HG03095 (cell line): ENCODE measurements around the gene DNER.

Experiments used
- ATAC-seq: cut with Tn5 transposase; IDR thresholded peaks from one replicate; pipeline ENCODE4 v1.9.1; 2021; ENCODE audit warnings: moderate library complexity; ENCODE audit not compliant: unreplicated experiment

Gene DNER

GRCh38 chr2:229572507-229573271 lies 141.7 kb downstream of the DNER start:
- ATAC-seq = no peak

- ATAC-seq = no peak
These were observed 143.1 kb downstream of the DNER start for GRCh38 chr2:229571243-229571642.

GRCh38 chr2:229566370-229566769 lies 148.0 kb downstream of the DNER start:
- ATAC-seq = no peak

- ATAC-seq = no peak
These were observed 150.0 kb downstream of the DNER start for GRCh38 chr2:229564300-229564907.

- no peak for ATAC-seq
These were observed 151.0 kb downstream of the DNER start for GRCh38 chr2:229563388-229563787.

- ATAC-seq = no peak
These were observed 151.8 kb downstream of the DNER start for GRCh38 chr2:229562472-229563127.

- ATAC-seq = no peak
These were observed 154.4 kb downstream of the DNER start for GRCh38 chr2:229559986-229560385.

- no peak for ATAC-seq
These were observed 161.3 kb downstream of the DNER start for GRCh38 chr2:229553091-229553490.

- ATAC-seq = no peak
These were observed 171.0 kb downstream of the DNER start for GRCh38 chr2:229543176-229543873.

- no peak for ATAC-seq
These were observed 174.7 kb downstream of the DNER start for GRCh38 chr2:229539628-229540027.

GRCh38 chr2:229531594-229531993 lies 182.8 kb downstream of the DNER start:
- no peak for ATAC-seq

GRCh38 chr2:229530434-229530833 lies 183.9 kb downstream of the DNER start:
- no peak for ATAC-seq

- ATAC-seq = no peak
These were observed 185.5 kb downstream of the DNER start for GRCh38 chr2:229528846-229529245.

GRCh38 chr2:229526951-229527350 lies 187.4 kb downstream of the DNER start:
- no peak for ATAC-seq

- no peak for ATAC-seq
These were observed 189.6 kb downstream of the DNER start for GRCh38 chr2:229524799-229525198.

- no peak for ATAC-seq
These were observed 190.7 kb downstream of the DNER start for GRCh38 chr2:229523663-229524062.

GRCh38 chr2:229521576-229521975 lies 192.8 kb downstream of the DNER start:
- ATAC-seq = no peak

- no peak for ATAC-seq
These were observed 193.7 kb downstream of the DNER start for GRCh38 chr2:229520691-229521096.

- no peak for ATAC-seq
These were observed 194.5 kb downstream of the DNER start for GRCh38 chr2:229519655-229520430.

- no peak for ATAC-seq
These were observed 200.0 kb downstream of the DNER start for GRCh38 chr2:229514273-229514895.
